ENCODE measurements around the gene RABGAP1.

GRCh38 chr9:123011878-123012528 is 71.2 kb downstream of the RABGAP1 start:
- TF ChIP-seq GABPA (IDR thresholded peaks at IDR 0.05; ENCODE audit: low read depth), result no peak
- TF ChIP-seq CTCF (IDR thresholded peaks at IDR 0.05; ENCODE audit: insufficient read depth, low read length), result no peak

All from HL-60 (cell line).